Measurements from ENCODE around the gene NCKAP5. TPM values are rescaled to one million over a fixed set of nuclear protein-coding genes. Genes with fewer than 3 reads are reported as not detected.

The NCKAP5 gene
- total RNA-seq, 5 donors from 2014 or later (not counting 1 experiment from before 2014, with no cell fraction given) = 0.06 TPM; not detected in 4

- no peaks in the 10 kb centered on the region for H3K27me3 ChIP-seq (replicated peaks in 1 of 2; ENCODE audit: control insufficient read depth in 2 of 2, extremely low read depth in 1 of 2, insufficient read depth in 2 of 2, low read length in 1 of 2)
- H3K4me1 ChIP-seq (ENCODE audit: control insufficient read depth in 1 of 2, extremely low read depth in 1 of 2, insufficient read depth in 2 of 2, low read length in 2 of 2) = no peaks in the 10 kb centered on the region
- no peak for DNase-seq
- H3K27ac ChIP-seq (ENCODE audit: low read length) = no peak overlapping the region
- Mint-ChIP-seq H3K36me3 (no peaks in the 10 kb centered on the region), H3K27ac (no peak overlapping the region), H3K4me1 (no peaks in the 10 kb centered on the region), H3K4me3 (no peak overlapping the region), H3K9me3 (peaks cover 0 to 9% (median 0%) of the 10 kb centered on the region in 3 donors), H3K27me3 (peaks cover 0 to 10% of the 10 kb centered on the region in 2 donors)
- no peaks in the 10 kb centered on the region for H3K36me3 ChIP-seq (ENCODE audit: control insufficient read depth in 2 of 2, extremely low read depth in 1 of 2, insufficient read depth in 1 of 2, low read length in 1 of 2)
- no peak overlapping the region for H3K4me3 ChIP-seq (ENCODE audit: control insufficient read depth in 1 of 2, extremely low read depth in 1 of 2, low read length in 1 of 2)
- CTCF ChIA-PET = no interaction called here
- POLR2A ChIA-PET = no interaction called here
- H3K9me3 ChIP-seq = no peaks in the 10 kb centered on the region
- WGBS (ENCODE audit: insufficient coverage) = 79% methylated on average over 2 of the region's 3 CpGs
- ATAC-seq (replicated peaks in 1 of 4) = no peak
These were observed 10.6 kb downstream of the NCKAP5 start for GRCh38 chr2:133557614-133558013.

GRCh38 chr2:133553838-133554408, 14.3 kb downstream of the NCKAP5 start:
- Histone ChIP-seq H3K9me3 (no peaks in the 10 kb centered on the region), H3K4me1 (ENCODE audit: control insufficient read depth in 1 of 2, extremely low read depth in 1 of 2, insufficient read depth in 2 of 2, low read length in 2 of 2) (no peaks in the 10 kb centered on the region), H3K27ac (ENCODE audit: low read length) (no peak overlapping the region), H3K4me3 (ENCODE audit: control insufficient read depth in 1 of 2, extremely low read depth in 1 of 2, low read length in 1 of 2) (no peak overlapping the region), H3K27me3 (replicated peaks in 1 of 2; ENCODE audit: control insufficient read depth in 2 of 2, extremely low read depth in 1 of 2, insufficient read depth in 2 of 2, low read length in 1 of 2) (no peaks in the 10 kb centered on the region), H3K36me3 (ENCODE audit: control insufficient read depth in 2 of 2, extremely low read depth in 1 of 2, insufficient read depth in 1 of 2, low read length in 1 of 2) (no peaks in the 10 kb centered on the region)
- Mint-ChIP-seq H3K9me3 (peaks cover 0 to 9% (median 0%) of the 10 kb centered on the region in 3 donors), H3K4me3 (no peak overlapping the region), H3K27me3 (peaks cover 0 to 10% of the 10 kb centered on the region in 2 donors), H3K27ac (no peak overlapping the region), H3K36me3 (no peaks in the 10 kb centered on the region), H3K4me1 (no peaks in the 10 kb centered on the region)
- ChIA-PET CTCF (no interaction called here), POLR2A (no interaction called here)
- no peak for DNase-seq
- no CpG with 5 or more reads among the region's 2 CpGs for WGBS (ENCODE audit: insufficient coverage)
- no peak for ATAC-seq (replicated peaks in 1 of 4)

GRCh38 chr2:133553251-133553650, 15.0 kb downstream of the NCKAP5 start:
- ChIA-PET CTCF (no interaction called here), POLR2A (no interaction called here)
- H3K4me3 ChIP-seq (ENCODE audit: control insufficient read depth in 1 of 2, extremely low read depth in 1 of 2, low read length in 1 of 2) = no peak overlapping the region
- H3K9me3 Mint-ChIP-seq = peaks cover 0 to 9% (median 0%) of the 10 kb centered on the region in 3 donors
- no peaks in the 10 kb centered on the region for H3K9me3 ChIP-seq
- WGBS (ENCODE audit: insufficient coverage) = 92% methylated on average over 4 of the region's 4 CpGs
- no peak overlapping the region for H3K27ac ChIP-seq (ENCODE audit: low read length)
- DNase-seq (no peak), ATAC-seq (replicated peaks in 1 of 4) (no peak)
- H3K36me3 ChIP-seq (ENCODE audit: control insufficient read depth in 2 of 2, extremely low read depth in 1 of 2, insufficient read depth in 1 of 2, low read length in 1 of 2) = no peaks in the 10 kb centered on the region
- no peaks in the 10 kb centered on the region for H3K4me1 Mint-ChIP-seq
- peaks cover 0 to 8% of the 10 kb centered on the region in 2 donors for H3K27me3 Mint-ChIP-seq
- H3K4me3 Mint-ChIP-seq = no peak overlapping the region
- H3K36me3 Mint-ChIP-seq = no peaks in the 10 kb centered on the region
- H3K27ac Mint-ChIP-seq = no peak overlapping the region
- H3K4me1 ChIP-seq (ENCODE audit: control insufficient read depth in 1 of 2, extremely low read depth in 1 of 2, insufficient read depth in 2 of 2, low read length in 2 of 2) = no peaks in the 10 kb centered on the region
- H3K27me3 ChIP-seq (replicated peaks in 1 of 2; ENCODE audit: control insufficient read depth in 2 of 2, extremely low read depth in 1 of 2, insufficient read depth in 2 of 2, low read length in 1 of 2) = no peaks in the 10 kb centered on the region

GRCh38 chr2:133552821-133553220, 15.4 kb downstream of the NCKAP5 start:
- POLR2A ChIA-PET = no interaction called here

GRCh38 chr2:133541797-133542196, 26.5 kb downstream of the NCKAP5 start:
- POLR2A ChIA-PET = no interaction called here
- no peaks in the 10 kb centered on the region for H3K4me1 ChIP-seq (ENCODE audit: control insufficient read depth in 1 of 2, extremely low read depth in 1 of 2, insufficient read depth in 2 of 2, low read length in 2 of 2)
- no CpG with 5 or more reads among the region's 3 CpGs for WGBS (ENCODE audit: insufficient coverage)
- ATAC-seq (replicated peaks in 1 of 4) (no peak), DNase-seq (no peak)
- H3K36me3 ChIP-seq (ENCODE audit: control insufficient read depth in 2 of 2, extremely low read depth in 1 of 2, insufficient read depth in 1 of 2, low read length in 1 of 2) = no peaks in the 10 kb centered on the region
- H3K4me3 ChIP-seq (ENCODE audit: control insufficient read depth in 1 of 2, extremely low read depth in 1 of 2, low read length in 1 of 2) = no peak overlapping the region
- Mint-ChIP-seq H3K4me3 (no peak overlapping the region), H3K27me3 (peaks cover 5 to 10% of the 10 kb centered on the region in 2 donors), H3K9me3 (peaks cover 5 to 13% (median 8%) of the 10 kb centered on the region in 3 donors), H3K36me3 (no peaks in the 10 kb centered on the region), H3K27ac (no peak overlapping the region), H3K4me1 (no peaks in the 10 kb centered on the region)
- H3K27me3 ChIP-seq (replicated peaks in 1 of 2; ENCODE audit: control insufficient read depth in 2 of 2, extremely low read depth in 1 of 2, insufficient read depth in 2 of 2, low read length in 1 of 2) = peaks cover 0 to 2% of the 10 kb centered on the region in 2 experiments
- CTCF ChIA-PET = no interaction called here
- H3K9me3 ChIP-seq = no peaks in the 10 kb centered on the region
- no peak overlapping the region for H3K27ac ChIP-seq (ENCODE audit: low read length)

More at GRCh38 chr2:133552821-133553220, 15.4 kb downstream of the NCKAP5 start:
- WGBS (ENCODE audit: insufficient coverage) = no CpG with 5 or more reads among the region's 2 CpGs
- H3K4me1 ChIP-seq (ENCODE audit: control insufficient read depth in 1 of 2, extremely low read depth in 1 of 2, insufficient read depth in 2 of 2, low read length in 2 of 2) = no peaks in the 10 kb centered on the region
- Mint-ChIP-seq H3K4me3 (no peak overlapping the region), H3K9me3 (peaks cover 0 to 9% (median 0%) of the 10 kb centered on the region in 3 donors), H3K27me3 (peaks cover 0 to 4% of the 10 kb centered on the region in 2 donors), H3K4me1 (no peaks in the 10 kb centered on the region), H3K27ac (no peak overlapping the region), H3K36me3 (no peaks in the 10 kb centered on the region)
- H3K4me3 ChIP-seq (ENCODE audit: control insufficient read depth in 1 of 2, extremely low read depth in 1 of 2, low read length in 1 of 2) = no peak overlapping the region
- H3K27me3 ChIP-seq (replicated peaks in 1 of 2; ENCODE audit: control insufficient read depth in 2 of 2, extremely low read depth in 1 of 2, insufficient read depth in 2 of 2, low read length in 1 of 2) = no peaks in the 10 kb centered on the region
- no peaks in the 10 kb centered on the region for H3K9me3 ChIP-seq
- CTCF ChIA-PET = no interaction called here
- H3K27ac ChIP-seq (ENCODE audit: low read length) = no peak overlapping the region
- ATAC-seq (replicated peaks in 1 of 4) = no peak
- no peak for DNase-seq
- no peaks in the 10 kb centered on the region for H3K36me3 ChIP-seq (ENCODE audit: control insufficient read depth in 2 of 2, extremely low read depth in 1 of 2, insufficient read depth in 1 of 2, low read length in 1 of 2)

- Histone ChIP-seq H3K27ac (ENCODE audit: low read length) (no peak overlapping the region), H3K4me3 (ENCODE audit: control insufficient read depth in 1 of 2, extremely low read depth in 1 of 2, low read length in 1 of 2) (no peak overlapping the region), H3K27me3 (replicated peaks in 1 of 2; ENCODE audit: control insufficient read depth in 2 of 2, extremely low read depth in 1 of 2, insufficient read depth in 2 of 2, low read length in 1 of 2) (peaks cover 0 to 2% of the 10 kb centered on the region in 2 experiments), H3K9me3 (no peaks in the 10 kb centered on the region), H3K36me3 (ENCODE audit: control insufficient read depth in 2 of 2, extremely low read depth in 1 of 2, insufficient read depth in 1 of 2, low read length in 1 of 2) (no peaks in the 10 kb centered on the region), H3K4me1 (ENCODE audit: control insufficient read depth in 1 of 2, extremely low read depth in 1 of 2, insufficient read depth in 2 of 2, low read length in 2 of 2) (no peaks in the 10 kb centered on the region)
- Mint-ChIP-seq H3K4me1 (no peaks in the 10 kb centered on the region), H3K36me3 (no peaks in the 10 kb centered on the region), H3K27ac (no peak overlapping the region), H3K9me3 (peaks cover under 1 to 9% (median 8%) of the 10 kb centered on the region in 3 donors), H3K27me3 (peaks cover 5 to 6% of the 10 kb centered on the region in 2 donors), H3K4me3 (no peak overlapping the region)
- ChIA-PET CTCF (no interaction called here), POLR2A (no interaction called here)
- no CpG with 5 or more reads among the region's 1 CpG for WGBS (ENCODE audit: insufficient coverage)
- DNase-seq (no peak), ATAC-seq (replicated peaks in 1 of 4) (no peak)
These were observed 26.9 kb downstream of the NCKAP5 start for GRCh38 chr2:133541376-133541775.

GRCh38 chr2:133532919-133533318, 35.3 kb downstream of the NCKAP5 start:
- no peaks in the 10 kb centered on the region for H3K9me3 ChIP-seq
- no peaks in the 10 kb centered on the region for H3K27me3 ChIP-seq (replicated peaks in 1 of 2; ENCODE audit: control insufficient read depth in 2 of 2, extremely low read depth in 1 of 2, insufficient read depth in 2 of 2, low read length in 1 of 2)
- Mint-ChIP-seq H3K9me3 (peaks cover 0 to 2% (median 0%) of the 10 kb centered on the region in 3 donors), H3K4me3 (no peak overlapping the region), H3K27me3 (peaks cover 0 to 5% of the 10 kb centered on the region in 2 donors), H3K36me3 (no peaks in the 10 kb centered on the region), H3K4me1 (no peaks in the 10 kb centered on the region), H3K27ac (no peak overlapping the region)
- H3K4me1 ChIP-seq (ENCODE audit: control insufficient read depth in 1 of 2, extremely low read depth in 1 of 2, insufficient read depth in 2 of 2, low read length in 2 of 2) = no peaks in the 10 kb centered on the region
- no peak for DNase-seq
- ATAC-seq (replicated peaks in 1 of 4) = no peak
- CTCF ChIA-PET = no interaction called here
- WGBS (ENCODE audit: insufficient coverage) = no CpG with 5 or more reads among the region's 4 CpGs
- POLR2A ChIA-PET = no interaction called here
- H3K4me3 ChIP-seq (ENCODE audit: control insufficient read depth in 1 of 2, extremely low read depth in 1 of 2, low read length in 1 of 2) = no peak overlapping the region
- no peaks in the 10 kb centered on the region for H3K36me3 ChIP-seq (ENCODE audit: control insufficient read depth in 2 of 2, extremely low read depth in 1 of 2, insufficient read depth in 1 of 2, low read length in 1 of 2)
- H3K27ac ChIP-seq (ENCODE audit: low read length) = no peak overlapping the region

Data from T-cell (primary cell).